ENCODE measurements around the gene CTTN.

DNA sequence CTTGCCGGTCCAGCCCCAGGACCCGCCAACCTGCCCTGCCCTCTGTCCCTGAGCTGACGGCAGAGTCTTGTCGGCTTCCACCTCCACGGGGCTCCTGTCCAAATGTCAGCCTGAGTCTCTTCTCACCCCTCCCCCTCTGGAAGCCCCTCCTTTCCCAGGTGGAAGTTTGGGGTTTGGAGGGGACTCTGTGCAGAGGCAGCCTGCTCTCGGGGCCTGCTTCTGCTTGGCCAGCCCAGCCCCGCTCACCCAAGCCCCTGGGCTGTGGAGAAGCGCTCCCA lies 31.0 kb downstream of the CTTN start:
- TF ChIP-seq EZH2 (IDR thresholded peaks at IDR 0.05; ENCODE audit: insufficient read depth, poor library complexity, severe bottlenecking) (no peak), EZH2phosphoT487 (IDR thresholded peaks at IDR 0.05; ENCODE audit: insufficient read depth, low read depth) (no peak)
